GM19328 (cell line): ENCODE results near the gene ALG1L2.
"Not testable (repeated sequence)": the region's sequence is repeated elsewhere in the genome, so short reads cannot be mapped to it uniquely, and the experiment has no call there.

Experiments
- ATAC-seq: cut with Tn5 transposase; IDR thresholded peaks from one replicate; pipeline ENCODE4 v1.9.1; 2021; ENCODE audit warnings: mild to moderate bottlenecking, moderate library complexity; ENCODE audit not compliant: unreplicated experiment

The ALG1L2 gene

GRCh38 chr3:130081351-130081881, at the start of gene ALG1L2:
TSS of gene ALG1L2 (plus strand) at chr3:130081831. CDS start at chr3:130082017, 186 bp downstream.
- no peak for ATAC-seq

GRCh38 chr3:130037126-130037815, 44.4 kb upstream of the ALG1L2 start:
- not testable (repeated sequence) for ATAC-seq

GRCh38 chr3:130042736-130043135, 38.9 kb upstream of the ALG1L2 start:
- ATAC-seq, result not testable (repeated sequence)

- not testable (repeated sequence) for ATAC-seq
These were observed 38.0 kb upstream of the ALG1L2 start for GRCh38 chr3:130043658-130044057.

GRCh38 chr3:130044370-130044769, 37.3 kb upstream of the ALG1L2 start:
- ATAC-seq, result no peak

- ATAC-seq, result no peak
These were observed 32.9 kb upstream of the ALG1L2 start for GRCh38 chr3:130048726-130049125.

GRCh38 chr3:130052366-130052765, 29.3 kb upstream of the ALG1L2 start:
- not testable (repeated sequence) for ATAC-seq

- not testable (repeated sequence) for ATAC-seq
These were observed 28.7 kb upstream of the ALG1L2 start for GRCh38 chr3:130052965-130053364.

- not testable (repeated sequence) for ATAC-seq
These were observed 23.9 kb upstream of the ALG1L2 start for GRCh38 chr3:130057536-130058266.

- ATAC-seq, result not testable (repeated sequence)
These were observed 23.4 kb upstream of the ALG1L2 start for GRCh38 chr3:130058267-130058657.

- not testable (repeated sequence) for ATAC-seq
These were observed 22.9 kb upstream of the ALG1L2 start for GRCh38 chr3:130058716-130059115.

- not testable (repeated sequence) for ATAC-seq
These were observed 22.5 kb upstream of the ALG1L2 start for GRCh38 chr3:130059162-130059561.

- no peak for ATAC-seq
These were observed 8.0 kb upstream of the ALG1L2 start for GRCh38 chr3:130073582-130073981.

- no peak for ATAC-seq
These were observed 4.0 kb upstream of the ALG1L2 start for GRCh38 chr3:130077636-130078035.

GRCh38 chr3:130083363-130084090, 1.9 kb downstream of the ALG1L2 start:
- not testable (repeated sequence) for ATAC-seq

GRCh38 chr3:130084436-130084980, 2.9 kb downstream of the ALG1L2 start:
- ATAC-seq, result no peak

GRCh38 chr3:130085881-130086280, 4.2 kb downstream of the ALG1L2 start:
- no peak for ATAC-seq

GRCh38 chr3:130086628-130087027, 5.0 kb downstream of the ALG1L2 start:
- ATAC-seq, result not testable (repeated sequence)

- no peak for ATAC-seq
These were observed 6.4 kb downstream of the ALG1L2 start for GRCh38 chr3:130088061-130088460.

GRCh38 chr3:130090681-130091080, 9.1 kb downstream of the ALG1L2 start:
- ATAC-seq, result not testable (repeated sequence)

- ATAC-seq, result no peak
These were observed 10.3 kb downstream of the ALG1L2 start for GRCh38 chr3:130091958-130092357.
